GM19099 (cell line): ENCODE data around the gene RIC1.

ENCODE experiments used
- POLR2A ChIP-seq: IDR thresholded peaks from 3 replicates; pipeline ENCODE4 v1.6.1; 2011; ENCODE audit warnings: low read depth; ENCODE audit not compliant: insufficient read length; ENCODE audit errors: extremely low read depth

RIC1 gene

GRCh38 chr9:5628530-5629311 is at the start of gene RIC1:
TSS of gene RIC1 (plus strand) at chr9:5629107. CDS start at chr9:5629310, 203 bp downstream.
- TF ChIP-seq POLR2A: peak; percentile 96

GRCh38 chr9:5579881-5580280 is 49.0 kb upstream of the RIC1 start:
- no peak for TF ChIP-seq POLR2A

GRCh38 chr9:5580650-5581049 is 48.3 kb upstream of the RIC1 start:
- TF ChIP-seq POLR2A: no peak

- no peak for TF ChIP-seq POLR2A
Observed at GRCh38 chr9:5582835-5583195, 46.1 kb upstream of the RIC1 start.

GRCh38 chr9:5586391-5586802 is 42.5 kb upstream of the RIC1 start:
- TF ChIP-seq POLR2A: peak; percentile 37

- no peak for TF ChIP-seq POLR2A
Observed at GRCh38 chr9:5587024-5587423, 41.9 kb upstream of the RIC1 start.

- no peak for TF ChIP-seq POLR2A
Observed at GRCh38 chr9:5592231-5592630, 36.7 kb upstream of the RIC1 start.

- no peak for TF ChIP-seq POLR2A
Observed at GRCh38 chr9:5592904-5593303, 36.0 kb upstream of the RIC1 start.

- no peak for TF ChIP-seq POLR2A
Observed at GRCh38 chr9:5593904-5594303, 35.0 kb upstream of the RIC1 start.

GRCh38 chr9:5596173-5596572 is 32.7 kb upstream of the RIC1 start:
- no peak for TF ChIP-seq POLR2A

- peak; percentile 24 for TF ChIP-seq POLR2A
Observed at GRCh38 chr9:5608298-5609225, 20.3 kb upstream of the RIC1 start.

GRCh38 chr9:5609226-5609596 is 19.7 kb upstream of the RIC1 start:
- TF ChIP-seq POLR2A: no peak

GRCh38 chr9:5610491-5610890 is 18.4 kb upstream of the RIC1 start:
- TF ChIP-seq POLR2A: no peak

GRCh38 chr9:5611321-5612184 is 17.4 kb upstream of the RIC1 start:
- no peak for TF ChIP-seq POLR2A

GRCh38 chr9:5612185-5612530 is 16.7 kb upstream of the RIC1 start:
- TF ChIP-seq POLR2A: no peak
